ENCODE results near the gene ATP6V0E2.

DNA sequence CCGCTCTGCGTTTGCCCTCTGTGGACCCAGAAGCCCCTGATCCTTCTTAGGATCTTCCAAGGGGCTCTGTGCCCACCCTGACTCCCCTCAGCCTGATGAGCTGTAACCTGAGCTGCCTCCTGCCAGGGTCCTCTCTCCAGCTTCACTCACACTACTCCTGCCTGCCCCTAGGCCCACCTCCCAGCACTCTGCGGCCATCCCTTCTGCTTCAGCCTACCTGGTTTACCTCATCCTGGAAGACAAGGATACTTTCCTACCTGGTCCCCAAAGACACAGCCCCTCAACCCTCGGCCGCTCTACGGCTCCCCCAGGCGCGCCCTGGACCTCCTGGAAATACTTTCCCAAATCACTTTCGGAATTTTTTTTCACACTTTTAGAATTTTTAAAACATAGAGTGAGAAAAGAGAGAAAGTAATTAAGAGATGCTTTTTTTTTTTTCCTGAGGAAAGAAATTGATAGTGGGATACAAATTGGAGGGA, 42.0 kb upstream of the ATP6V0E2 start:
- TF ChIP-seq, protein P1, sequence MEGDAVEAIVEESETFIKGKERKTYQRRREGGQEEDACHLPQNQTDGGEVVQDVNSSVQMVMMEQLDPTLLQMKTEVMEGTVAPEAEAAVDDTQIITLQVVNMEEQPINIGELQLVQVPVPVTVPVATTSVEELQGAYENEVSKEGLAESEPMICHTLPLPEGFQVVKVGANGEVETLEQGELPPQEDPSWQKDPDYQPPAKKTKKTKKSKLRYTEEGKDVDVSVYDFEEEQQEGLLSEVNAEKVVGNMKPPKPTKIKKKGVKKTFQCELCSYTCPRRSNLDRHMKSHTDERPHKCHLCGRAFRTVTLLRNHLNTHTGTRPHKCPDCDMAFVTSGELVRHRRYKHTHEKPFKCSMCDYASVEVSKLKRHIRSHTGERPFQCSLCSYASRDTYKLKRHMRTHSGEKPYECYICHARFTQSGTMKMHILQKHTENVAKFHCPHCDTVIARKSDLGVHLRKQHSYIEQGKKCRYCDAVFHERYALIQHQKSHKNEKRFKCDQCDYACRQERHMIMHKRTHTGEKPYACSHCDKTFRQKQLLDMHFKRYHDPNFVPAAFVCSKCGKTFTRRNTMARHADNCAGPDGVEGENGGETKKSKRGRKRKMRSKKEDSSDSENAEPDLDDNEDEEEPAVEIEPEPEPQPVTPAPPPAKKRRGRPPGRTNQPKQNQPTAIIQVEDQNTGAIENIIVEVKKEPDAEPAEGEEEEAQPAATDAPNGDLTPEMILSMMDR (IDR thresholded peaks at IDR 0.05 in 8 of 11, conservative IDR thresholded peaks at IDR 0.05 in 3 of 11), result no peak
- TF ChIP-seq POLR2A (IDR thresholded peaks at IDR 0.05) (no peak), POLR2AphosphoS5 (IDR thresholded peaks at IDR 0.05) (no peak)
